Ammon's horn (tissue), 1 donor: Measurements from ENCODE around the gene ACADS.
"Not testable (repeated sequence)": the region's sequence is repeated elsewhere in the genome, so short reads cannot be mapped to it uniquely, and the experiment has no call there.

ENCODE experiments used
- DNase-seq: peaks from one replicate; pipeline ENCODE4 v3.0.0-alpha.2; 2016; ENCODE audit warnings: low spot score

ACADS gene

GRCh38 chr12:120726961-120727360 is 1.3 kb downstream of the ACADS start:
- DNase-seq, result no peak

GRCh38 chr12:120732198-120732597 is 6.6 kb downstream of the ACADS start:
- DNase-seq, result not testable (repeated sequence)

- no peak for DNase-seq
Measured at GRCh38 chr12:120733574-120733973, 7.9 kb downstream of the ACADS start.

GRCh38 chr12:120734210-120734609 is 8.6 kb downstream of the ACADS start:
- DNase-seq, result no peak

- no peak for DNase-seq
Measured at GRCh38 chr12:120735181-120735580, 9.6 kb downstream of the ACADS start.

GRCh38 chr12:120736404-120737331 is 11.0 kb downstream of the ACADS start:
- DNase-seq, result no peak

DNA sequence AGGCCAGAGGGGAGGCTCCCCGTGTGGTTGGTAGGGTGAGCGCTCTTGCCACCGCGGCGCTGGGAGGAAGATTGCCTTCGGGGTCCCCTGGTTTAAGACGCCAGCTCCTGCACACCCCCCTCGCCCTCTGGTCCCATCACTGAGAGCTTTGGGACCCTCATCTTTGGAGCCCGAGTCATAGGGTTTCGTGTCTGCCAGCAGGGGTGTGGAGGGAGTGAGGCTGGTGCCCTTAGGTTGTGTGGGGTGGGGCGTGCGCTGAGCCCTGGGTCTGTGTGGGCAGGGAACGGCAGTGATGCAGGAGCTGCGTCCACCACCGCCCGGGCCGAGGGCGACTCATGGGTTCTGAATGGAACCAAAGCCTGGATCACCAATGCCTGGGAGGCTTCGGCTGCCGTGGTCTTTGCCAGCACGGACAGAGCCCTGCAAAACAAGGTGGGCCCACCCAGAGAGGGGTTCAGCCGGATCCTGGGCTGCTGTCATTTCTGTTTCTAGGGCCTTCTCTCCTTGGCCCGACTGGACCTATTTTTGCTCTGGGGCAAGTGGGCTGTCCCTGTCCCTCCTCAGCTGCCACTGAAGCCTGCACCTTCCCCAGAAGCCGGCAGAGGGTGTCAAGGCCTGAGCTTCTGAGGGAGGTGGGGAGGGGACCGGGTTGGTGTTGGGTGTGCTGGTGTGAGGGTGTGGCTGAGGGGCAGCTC is 12.1 kb downstream of the ACADS start:
- DNase-seq, result no peak

- no peak for DNase-seq
Measured at GRCh38 chr12:120738252-120739030, 12.8 kb downstream of the ACADS start.

DNA sequence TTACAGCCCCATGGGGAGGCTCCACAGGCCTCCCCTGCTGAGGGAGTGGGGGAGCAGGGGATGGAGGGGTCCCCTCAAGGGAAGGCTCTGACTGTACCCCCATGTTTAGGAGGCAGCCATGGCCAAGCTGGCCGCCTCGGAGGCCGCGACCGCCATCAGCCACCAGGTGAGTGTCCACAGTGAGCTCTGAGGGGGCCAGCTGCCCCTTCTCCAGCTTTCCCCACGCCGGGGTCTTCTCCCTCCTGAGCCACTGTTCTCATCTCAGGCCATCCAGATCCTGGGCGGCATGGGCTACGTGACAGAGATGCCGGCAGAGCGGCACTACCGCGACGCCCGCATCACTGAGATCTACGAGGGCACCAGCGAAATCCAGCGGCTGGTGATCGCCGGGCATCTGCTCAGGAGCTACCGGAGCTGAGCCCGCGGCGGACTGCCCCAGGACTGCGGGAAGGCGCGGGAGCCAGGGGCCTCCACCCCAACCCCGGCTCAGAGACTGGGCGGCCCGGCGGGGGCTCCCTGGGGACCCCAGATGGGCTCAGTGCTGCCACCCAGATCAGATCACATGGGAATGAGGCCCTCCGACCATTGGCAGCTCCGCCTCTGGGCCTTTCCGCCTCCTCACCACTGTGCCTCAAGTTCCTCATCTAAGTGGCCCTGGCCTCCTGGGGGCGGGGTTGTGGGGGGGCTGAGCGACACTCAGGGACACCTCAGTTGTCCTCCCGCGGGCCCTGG is 13.6 kb downstream of the ACADS start:
- DNase-seq, result no peak

DNA sequence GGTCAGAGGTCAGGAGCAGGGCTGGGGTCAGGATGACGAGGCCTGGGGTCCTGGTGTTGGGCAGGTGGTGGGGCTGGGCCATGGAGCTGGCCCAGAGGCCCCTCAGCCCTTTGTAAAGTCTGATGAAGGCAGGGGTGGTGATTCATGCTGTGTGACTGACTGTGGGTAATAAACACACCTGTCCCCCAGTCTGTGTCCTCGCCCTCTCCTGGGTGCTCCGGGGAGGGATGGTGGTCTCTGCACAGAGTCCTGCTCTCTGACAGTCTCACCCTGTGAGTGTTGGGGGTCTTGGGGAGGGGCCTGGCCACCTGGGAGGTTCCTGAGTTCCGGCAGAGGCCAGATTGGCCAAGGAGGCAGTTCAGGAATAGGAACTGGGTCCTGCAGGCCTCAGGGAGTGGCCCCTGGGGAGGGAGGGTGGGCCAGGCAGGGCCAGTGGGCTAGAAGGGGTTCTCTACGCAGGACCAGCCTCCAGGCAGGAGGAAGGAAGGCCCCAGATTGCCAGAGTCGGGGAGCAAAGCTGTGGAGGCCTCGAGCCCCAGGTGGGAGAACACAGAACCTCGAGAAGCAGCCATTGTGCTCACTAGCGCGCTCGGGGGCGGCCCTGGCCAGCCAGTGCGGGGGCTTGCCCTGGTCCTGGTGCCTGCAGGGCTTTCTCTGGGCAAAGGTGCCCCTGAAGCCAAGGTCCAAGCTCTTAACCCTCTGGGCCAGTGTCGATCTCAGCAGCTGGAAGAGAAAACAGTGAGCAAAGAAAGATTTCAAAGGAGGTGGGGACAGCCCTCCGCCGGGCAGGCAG is 14.4 kb downstream of the ACADS start:
- no peak for DNase-seq

DNA sequence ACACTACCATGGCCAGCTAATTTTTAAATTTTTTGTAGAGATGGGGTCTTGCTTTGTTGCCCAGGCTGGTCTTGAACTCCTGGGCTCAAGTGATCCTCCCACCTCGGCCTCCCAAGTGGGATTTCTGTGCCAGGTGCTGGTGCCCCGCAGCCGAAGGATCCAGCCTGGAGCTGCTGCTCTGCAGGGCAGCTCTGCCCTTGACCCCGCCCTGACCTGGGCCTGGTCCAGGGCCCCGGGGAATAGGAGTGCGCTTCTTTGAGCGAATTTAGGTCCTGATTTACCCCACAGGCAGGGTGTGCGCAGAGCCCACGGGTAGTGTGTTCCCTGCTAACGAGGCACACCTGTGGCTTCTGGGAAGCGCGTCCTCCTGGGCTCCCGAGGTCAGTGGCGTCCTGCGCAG is 15.2 kb downstream of the ACADS start:
- DNase-seq, result no peak

DNA sequence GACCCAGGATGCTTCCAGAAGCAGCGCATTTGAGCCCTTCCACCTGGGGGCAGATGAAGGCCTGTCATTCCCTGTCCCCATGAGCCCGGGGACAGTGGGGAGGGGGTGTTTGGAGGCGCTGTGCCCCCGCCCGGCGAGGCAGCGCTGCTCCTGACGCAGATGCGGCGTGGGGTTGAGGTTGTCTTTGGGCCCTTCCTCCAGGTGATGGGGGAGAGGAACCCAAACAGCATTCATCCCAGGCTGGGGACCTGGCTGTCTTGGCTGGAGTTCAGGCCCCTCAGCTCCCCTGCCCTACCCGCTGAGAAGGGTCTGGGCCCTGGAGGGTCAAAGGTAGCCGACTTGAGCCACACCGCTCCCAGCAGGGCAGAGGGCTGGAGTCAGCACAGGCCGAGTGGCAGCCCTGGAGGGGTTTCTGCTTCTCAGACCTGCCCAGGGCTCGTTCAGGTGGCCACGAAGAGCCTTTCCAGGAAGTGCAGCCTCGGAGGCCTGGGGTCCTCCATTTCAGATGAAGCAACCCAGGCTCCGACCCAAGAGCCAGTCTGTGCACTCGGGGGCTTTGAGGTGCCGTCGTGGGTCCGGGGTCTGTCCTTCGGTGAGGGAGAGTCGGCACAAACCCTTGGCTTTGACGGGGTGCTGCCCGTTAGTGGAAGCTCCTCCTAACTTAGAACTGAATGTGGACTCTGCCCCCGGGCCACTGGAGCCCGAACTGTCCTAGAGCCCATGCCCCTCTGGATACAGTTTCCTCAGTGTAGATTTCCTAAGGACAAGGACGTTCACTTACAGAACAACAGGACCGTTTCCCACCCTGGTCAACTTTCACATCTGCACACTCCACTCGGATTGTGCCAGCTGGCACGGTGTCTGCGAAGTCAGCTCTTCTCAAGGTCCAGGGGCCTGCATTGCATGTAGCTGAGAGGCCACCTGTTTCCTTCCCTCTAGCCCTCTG is 16.1 kb downstream of the ACADS start:
- no peak for DNase-seq

- no peak for DNase-seq
Measured at GRCh38 chr12:120744922-120745493, 19.4 kb downstream of the ACADS start.

DNA sequence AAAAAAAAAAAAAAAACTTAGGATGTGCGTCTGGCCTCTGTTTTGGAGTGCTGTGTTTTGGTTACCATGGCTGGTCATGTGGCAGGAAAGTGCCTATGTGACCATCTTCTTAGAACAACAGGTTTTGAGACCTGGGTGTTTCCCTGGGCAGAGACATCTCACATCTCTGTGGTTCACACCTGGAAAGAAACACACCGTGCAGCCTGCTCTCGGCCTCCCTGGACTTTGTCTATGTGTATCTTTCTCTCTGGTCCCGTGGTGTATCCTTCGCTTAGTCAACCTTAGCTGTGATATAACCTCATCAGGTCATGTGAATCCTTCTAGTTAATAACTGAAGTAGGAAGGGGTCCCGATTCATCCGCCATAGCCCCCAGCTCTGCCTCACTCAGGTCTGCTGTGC is 22.6 kb downstream of the ACADS start:
- DNase-seq, result no peak

GRCh38 chr12:120749256-120749655 is 23.6 kb downstream of the ACADS start:
- no peak for DNase-seq

DNA sequence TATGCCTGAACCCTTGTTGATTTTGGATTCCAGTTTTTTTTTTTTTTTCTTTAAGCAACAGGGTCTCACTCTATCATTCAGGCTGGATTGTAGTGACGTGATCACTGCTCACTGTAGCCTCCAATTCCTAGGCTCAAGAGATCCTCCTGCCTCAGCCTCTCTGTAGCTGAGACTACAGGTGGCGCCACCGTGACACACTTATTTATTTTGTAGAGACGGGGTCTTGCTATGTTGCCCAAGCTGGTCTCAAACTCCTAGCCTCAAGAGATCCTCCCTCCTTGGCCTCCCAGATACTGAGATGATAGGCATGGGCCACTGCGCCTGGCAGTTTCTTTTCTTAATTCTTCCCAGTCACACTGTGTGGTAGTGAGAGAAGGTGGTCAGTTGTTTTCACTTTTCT is 25.2 kb downstream of the ACADS start:
- no peak for DNase-seq

DNA sequence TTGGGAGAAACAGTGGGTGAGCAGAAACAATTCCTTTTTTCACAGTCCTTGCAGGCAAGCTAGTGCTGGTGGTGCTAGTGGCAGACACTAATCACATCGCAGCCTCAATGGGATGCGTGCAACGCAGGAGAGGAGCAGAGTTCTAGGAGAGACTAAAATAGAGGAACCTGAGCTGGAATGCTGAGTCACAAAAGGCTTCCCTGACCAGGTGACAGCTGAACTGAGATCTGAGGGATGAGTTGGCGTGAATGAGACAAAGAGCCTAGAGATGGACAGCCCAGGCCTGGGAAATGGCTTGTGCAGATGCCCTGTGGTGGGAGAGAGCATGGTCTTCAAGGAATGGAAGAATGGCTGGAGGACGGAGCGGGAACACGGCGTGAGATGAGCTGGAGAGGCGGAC is 25.8 kb downstream of the ACADS start:
- no peak for DNase-seq

DNA sequence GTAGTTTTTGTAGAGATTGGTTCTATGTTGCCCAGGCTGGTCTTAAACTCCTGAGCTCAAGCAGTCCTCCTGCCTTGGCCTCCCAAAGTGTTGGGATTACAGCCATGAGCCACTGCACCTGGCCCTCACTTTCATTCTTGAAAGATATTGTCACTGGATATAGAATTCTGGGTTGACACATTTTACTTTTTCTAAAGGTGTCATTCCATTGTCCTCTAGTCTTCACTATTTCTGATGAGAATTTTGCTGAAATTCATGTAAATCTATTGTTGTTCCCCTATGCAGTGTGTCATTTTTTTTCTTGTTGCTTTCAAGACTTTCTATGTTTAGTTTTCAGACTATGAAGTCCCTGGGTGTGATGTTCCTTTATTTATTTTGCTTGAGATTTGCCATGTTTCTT is 29.2 kb downstream of the ACADS start:
- no peak for DNase-seq

DNA sequence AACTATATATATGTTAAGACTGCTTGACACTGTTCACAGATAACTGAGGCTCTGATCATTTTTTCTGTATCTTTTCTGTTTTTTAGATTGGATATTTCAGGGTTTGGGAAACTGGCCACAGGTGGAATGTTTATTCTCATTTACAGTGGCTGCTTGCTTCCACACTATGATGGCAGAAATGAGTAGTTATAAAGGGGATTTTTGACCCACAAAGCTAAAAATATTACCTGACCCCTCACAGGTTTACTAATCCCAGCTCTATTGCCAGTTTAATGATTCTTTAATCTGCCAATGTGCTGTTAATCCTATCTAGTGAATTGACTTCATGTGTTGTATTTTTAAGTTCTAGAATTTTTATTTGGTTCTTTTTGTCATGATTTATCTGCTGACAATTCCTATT is 29.6 kb downstream of the ACADS start:
- no peak for DNase-seq
